Measurements from ENCODE around the gene PIGS. TPM values are rescaled to one million over a fixed set of nuclear protein-coding genes. Genes with fewer than 3 reads are reported as not detected.

PIGS gene
- total RNA-seq, 1 donor from 2014 or later = 51.5 TPM

DNA sequence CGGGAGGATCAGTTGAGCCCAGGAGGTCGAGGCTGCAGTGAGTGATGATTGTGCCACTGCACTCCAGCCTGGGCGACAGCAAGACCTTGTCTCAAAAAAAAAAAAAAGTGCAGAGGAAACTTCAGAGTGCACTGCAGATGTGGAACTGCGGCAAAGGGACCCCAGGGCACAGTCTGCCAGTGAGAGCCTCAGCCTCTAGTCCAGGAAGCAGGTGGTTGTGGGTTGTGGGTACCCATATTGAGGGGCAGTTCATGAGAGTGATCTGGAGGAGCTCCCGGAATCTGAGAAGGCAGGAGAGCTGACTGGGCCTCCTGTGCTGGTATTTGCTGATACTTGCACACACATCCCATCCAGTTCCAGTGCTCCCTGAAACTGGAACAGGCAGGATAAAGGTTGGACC, 52.1 kb downstream of the PIGS start:
- DNase-seq (ENCODE audit: low spot score) = no peak
- intact Hi-C loops (cut with DNase I) = no loop called here

DNA sequence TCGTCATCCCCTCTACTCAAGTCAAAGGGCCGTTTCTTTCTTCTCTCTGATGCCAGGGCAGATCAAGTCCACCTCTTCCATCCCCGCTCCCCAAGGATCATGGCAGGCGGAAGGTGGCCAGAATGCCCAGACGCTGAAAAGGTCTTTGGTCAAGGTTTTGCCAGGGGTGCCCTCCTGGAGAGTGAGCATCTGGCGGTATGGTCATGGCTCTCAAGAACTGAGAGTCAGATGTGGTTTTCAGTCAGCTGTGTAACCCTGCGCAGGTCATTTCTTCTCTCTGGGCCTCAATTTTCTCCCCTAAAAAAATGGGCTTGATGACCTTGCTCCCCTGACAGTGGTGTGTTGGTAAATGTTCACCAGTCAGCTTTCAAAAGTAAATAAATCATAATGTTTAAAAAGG, 52.7 kb downstream of the PIGS start:
- DNase-seq (ENCODE audit: low spot score) = no peak
- intact Hi-C loops (cut with DNase I) = no loop called here

DNA sequence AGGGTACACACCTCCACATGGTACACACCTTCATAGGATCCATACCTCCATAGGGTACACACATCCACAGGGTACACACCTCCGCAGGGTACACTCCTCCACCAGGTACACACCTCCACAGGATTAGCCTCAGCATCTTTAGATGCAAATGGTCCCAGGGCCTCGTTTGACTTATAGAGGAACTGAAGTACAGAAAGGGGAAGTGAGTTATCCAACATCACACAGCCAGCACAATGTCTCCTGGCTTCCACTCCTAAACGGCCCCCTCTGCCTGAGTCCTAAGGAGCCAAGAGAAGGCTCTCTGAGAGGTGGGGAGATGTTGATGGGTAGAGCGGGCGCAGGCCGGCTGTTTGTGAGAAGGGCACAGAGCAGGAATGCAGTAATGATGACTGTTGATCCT, 53.2 kb downstream of the PIGS start:
- intact Hi-C loops (cut with DNase I) = no loop called here
- DNase-seq (ENCODE audit: low spot score) = no peak

DNA sequence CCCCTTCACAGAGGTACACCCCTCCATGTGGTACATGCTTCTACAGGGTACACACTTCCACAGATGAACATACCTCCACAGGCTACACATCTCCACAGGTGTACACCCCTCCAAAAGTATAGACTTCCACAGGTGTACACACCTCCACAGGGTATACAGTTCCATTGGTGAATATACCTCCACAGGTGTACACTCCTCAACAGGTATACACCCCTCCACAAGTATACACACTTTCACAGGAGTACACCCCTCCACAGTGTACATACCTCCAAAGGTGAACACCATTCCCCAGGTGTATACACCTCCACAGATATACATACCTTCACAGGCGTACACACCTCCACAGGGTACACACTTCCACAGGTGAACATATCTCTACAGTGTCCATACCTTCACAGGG, 55.8 kb downstream of the PIGS start:
- intact Hi-C loops (cut with DNase I) = no loop called here
- DNase-seq (ENCODE audit: low spot score) = no peak

DNA sequence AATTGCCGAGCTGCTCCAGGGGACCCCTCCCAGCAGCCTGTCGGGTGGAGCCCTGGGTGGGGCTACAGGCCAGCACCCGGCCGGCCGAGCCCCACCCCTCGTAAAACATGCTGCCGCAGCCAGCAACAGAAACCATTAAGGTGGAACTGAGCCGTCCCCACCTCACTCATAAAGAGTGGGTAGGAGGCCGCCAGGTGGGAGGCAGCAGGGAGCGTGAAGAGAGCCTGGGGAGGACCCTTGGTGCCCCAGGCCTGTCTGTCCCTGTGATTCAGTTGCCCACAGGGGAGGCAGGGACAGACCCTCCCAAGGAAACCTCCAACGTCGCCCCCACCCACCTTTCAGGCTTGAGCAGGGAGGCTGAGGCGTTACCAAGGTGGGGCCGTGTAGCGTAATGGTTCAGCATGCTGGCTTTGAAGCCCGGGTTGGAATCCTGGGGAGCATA, 56.7 kb downstream of the PIGS start:
- DNase-seq (ENCODE audit: low spot score) = no peak
- intact Hi-C loops (cut with DNase I) = no loop called here

DNA sequence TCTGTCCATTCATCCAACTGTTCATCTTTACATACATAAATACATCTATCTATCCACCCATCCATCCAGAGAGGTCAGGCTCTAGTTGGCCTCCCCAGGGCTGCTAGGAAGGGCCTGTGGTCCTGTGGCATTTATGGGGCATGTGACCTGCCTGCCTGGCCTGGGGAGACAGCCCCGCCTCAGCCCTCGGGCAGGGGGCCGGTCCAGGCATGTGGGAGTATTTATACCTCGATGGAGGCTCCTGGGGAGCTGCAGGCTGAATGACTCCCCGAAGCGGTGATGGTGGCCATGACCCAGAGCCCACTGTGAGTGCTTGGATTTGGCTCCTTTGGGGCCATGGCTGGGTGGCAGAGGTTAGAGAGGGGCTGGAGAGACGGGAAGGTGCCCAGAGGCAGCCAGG, 57.8 kb downstream of the PIGS start:
- no peak for DNase-seq (ENCODE audit: low spot score)
- intact Hi-C loops (cut with DNase I) = no loop called here

DNA sequence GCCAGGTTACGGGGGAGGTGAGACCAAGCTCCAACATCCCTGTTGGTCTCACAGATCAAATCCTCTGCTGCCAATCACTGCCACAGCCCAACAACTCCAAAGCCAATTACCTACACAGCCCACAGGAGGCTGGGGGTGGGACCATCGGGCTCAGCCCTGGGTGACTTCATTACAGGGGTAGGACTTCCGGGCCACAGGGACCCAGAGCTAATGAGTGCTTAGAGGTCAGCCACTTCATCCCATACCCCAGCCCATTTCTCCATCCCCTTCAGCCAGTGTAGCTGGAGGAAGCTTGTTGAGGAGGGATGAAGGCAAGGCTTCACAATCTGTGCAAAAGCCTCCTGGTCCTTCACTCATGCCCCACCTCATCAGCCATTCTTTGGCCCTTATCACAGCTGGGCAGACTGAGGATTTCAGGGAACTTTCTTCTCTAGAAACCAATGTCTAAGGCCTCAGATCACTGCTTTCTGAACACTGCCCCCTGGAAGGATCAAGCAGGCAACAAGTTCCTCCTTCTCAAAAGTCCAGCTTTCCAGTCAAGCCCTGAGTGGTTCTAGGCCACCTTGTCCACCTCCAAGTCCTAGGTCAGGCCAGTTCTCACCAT, 59.4 kb downstream of the PIGS start:
- no peak for DNase-seq (ENCODE audit: low spot score)
- intact Hi-C loops (cut with DNase I) = no loop called here

DNA sequence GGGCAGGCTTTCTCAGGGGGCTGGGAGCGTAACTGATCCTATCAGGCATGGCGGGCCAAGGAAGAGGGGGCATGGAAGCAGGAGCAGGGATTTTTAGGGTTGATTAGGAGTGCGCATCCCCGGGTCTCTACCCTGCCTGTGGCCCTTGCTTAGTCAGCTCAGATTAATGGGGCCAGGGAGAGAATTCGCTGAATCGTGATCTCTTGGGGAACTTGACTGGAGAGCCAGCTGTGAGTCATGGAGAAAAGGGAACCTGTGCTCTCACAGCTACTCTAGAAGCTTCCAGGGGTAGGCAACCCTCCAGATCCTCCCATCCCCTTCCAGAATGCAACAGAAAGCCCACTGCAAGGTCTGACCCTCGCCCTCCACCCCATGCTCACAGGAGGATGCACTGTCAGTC, 61.5 kb downstream of the PIGS start:
- intact Hi-C loops (cut with DNase I) = no loop called here
- DNase-seq (ENCODE audit: low spot score) = no peak

DNA sequence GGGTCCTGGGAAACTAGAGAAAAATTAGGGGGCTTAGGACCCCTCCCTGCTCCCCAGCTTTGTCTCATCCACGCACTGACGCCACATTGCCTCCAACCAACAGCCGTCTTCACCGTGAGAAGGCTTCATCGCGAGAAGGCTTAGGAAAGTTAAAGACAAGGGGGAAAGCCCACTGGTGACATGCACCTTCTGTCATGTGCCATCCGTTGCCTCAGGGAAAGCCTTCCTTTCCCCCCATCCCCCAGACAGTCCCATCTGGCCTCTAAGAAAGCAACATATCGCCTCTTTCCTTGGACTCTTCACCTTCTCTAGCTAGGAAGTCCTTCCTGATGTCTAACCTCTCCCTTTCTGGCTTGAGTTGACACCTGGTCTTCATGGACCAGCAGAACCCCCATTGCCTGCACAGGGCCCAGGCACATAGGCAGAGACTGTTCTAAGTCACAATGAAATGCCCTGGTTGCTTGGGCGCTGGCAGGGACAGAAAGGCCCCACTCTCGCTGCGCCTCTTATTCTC, 63.1 kb downstream of the PIGS start:
- no peak for DNase-seq (ENCODE audit: low spot score)
- intact Hi-C loops (cut with DNase I) = no loop called here

DNA sequence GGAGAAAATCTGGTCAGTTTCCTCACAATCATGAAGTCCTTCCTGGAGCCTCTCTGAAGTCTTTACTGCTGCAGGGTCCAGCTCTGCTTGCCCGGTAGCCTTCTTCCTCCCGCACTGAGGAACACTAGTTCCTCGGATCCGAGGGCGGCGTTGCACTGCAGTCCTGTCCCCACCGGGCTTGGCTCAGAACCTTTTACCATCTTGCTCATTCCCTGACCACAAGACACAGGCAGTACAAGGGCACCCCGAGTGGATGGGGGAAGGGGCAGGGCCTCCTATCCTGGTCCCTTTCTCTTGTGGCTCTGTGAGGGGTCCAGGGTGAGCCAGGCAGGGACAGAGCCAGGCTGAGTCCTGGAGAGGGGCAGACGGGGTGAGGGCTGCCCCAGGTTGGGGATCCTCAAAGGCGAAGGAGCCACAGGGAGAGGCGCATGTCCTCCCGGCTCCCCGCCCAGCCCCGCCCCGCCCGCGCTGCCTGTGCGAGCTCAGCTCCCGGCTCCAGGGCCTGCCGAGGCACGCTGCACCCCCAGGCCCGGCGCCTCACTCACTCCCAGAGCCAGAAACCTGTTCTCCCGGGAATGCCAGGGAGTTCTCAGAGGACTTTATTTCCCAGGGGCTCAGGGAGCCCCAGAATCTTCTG, 63.6 kb downstream of the PIGS start:
- DNase-seq (ENCODE audit: low spot score) = no peak
- intact Hi-C loops (cut with DNase I) = no loop called here

DNA sequence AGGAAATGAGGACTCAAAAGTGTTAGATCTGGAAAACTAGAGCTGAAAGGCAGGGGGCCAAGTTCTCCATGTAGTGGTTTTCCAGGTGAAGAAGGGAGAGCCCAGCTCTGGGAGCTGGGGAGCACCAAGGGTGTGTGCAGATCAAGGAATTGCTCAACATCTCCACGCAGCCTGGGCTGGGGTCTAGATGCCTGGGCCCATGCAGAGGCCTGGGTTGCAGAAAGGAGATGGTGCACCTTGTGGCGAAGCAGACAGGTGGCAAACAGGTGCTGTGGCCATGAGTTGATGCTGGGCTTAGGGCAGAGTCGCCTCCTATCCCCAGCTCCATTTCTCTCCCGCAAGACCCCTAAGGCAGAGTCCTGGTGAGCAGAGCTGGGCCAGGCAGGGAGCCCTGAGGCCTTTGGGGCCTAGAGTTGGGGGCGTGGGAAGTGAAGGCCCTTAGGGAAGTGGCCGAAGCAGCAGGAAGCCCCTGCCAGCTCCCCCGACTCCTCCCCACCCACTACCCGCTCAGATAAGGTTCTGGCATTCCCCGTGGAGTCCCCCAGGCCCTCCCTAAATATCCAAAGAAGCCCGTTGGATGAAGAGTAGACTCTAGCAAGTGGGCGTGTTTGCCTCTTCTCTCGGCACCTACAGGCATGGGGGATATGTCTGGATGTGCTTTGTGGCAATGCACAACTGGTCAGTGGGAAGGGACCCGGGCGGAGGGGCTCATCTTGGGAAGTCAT, 64.4 kb downstream of the PIGS start:
- intact Hi-C loops (cut with DNase I) = no loop called here
- DNase-seq (ENCODE audit: low spot score) = no peak

DNA sequence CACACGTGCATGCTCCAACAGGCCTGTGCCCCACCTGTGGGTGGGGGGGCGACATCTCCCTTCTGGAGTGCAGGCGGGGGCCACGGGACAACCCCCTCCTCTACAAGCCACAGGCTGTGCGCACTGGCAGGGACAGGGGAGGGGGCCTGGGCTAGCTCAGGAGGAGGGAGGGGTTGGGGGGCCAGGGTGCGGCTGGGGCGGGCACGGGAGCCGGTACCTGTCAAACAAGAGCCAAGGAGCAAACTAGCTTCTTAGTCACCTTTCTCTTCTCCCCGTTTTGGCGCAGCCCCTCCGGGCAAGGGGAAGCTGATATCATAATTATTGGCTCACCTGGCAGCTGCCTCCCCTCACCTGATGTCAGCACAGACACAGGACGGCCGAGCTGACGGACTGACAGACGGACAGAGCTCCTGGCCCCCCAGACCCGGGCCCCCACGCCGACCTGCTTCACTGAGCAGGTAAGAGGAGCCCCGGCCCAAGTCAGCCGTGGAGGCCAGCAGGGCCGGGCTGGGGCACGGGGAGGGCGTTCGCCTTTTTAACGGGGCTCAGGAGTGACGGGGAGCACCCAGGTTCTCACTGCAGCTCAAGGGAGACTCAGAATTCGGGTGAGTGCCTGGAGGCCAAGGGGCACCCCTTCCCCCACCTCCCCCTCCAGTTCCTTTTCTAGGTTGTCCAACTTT, 65.2 kb downstream of the PIGS start, which contains the start of gene FOXN1:
FOXN1 (plus strand) TSS at position 363 of the 680 bp plus-strand sequence. CDS start 17,622 bp downstream, outside the sequence.
- no peak for DNase-seq (ENCODE audit: low spot score)
- intact Hi-C loops (cut with DNase I) = no loop called here

DNA sequence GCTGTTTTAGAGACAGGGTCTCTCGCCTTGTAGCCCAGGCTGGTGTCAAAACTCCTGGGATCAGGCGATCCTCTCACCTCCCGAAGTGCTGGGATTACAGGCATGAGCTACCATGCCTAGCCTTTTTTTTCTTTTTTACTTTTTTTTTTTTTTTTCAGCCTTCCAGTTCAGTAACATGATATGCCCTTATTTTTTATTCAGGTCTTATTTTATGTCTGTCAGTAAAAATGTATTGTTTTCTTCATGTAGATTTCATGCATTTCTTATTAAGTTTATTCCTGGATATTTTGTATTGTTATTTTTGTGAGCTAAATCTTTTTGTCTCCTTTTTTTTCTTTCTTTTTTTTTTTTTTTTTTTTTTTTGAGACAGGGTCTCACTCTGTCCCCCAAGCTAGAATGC, 67.9 kb downstream of the PIGS start:
- no peak for DNase-seq (ENCODE audit: low spot score)
- intact Hi-C loops (cut with DNase I) = no loop called here

Other genes with a start within 250 kb of the PIGS start
- 17.3 TPM for gene IFT20, start 236.1 kb downstream of the PIGS start, total RNA-seq
- gene TNFAIP1, start 235.8 kb downstream of the PIGS start, total RNA-seq = 58.5 TPM
- gene POLDIP2, start 214.0 kb downstream of the PIGS start, total RNA-seq = 127 TPM
- not detected for gene SEBOX, start 206.3 kb downstream of the PIGS start, total RNA-seq
- gene VTN, start 201.2 kb downstream of the PIGS start, total RNA-seq = 48.2 TPM
- 10.4 TPM for gene SARM1, start 199.8 kb downstream of the PIGS start, total RNA-seq
- 2.7 TPM for gene SLC46A1, start 165.3 kb downstream of the PIGS start, total RNA-seq
- gene SLC13A2, start 97.9 kb downstream of the PIGS start, total RNA-seq = not detected
- not detected for gene FOXN1, start 65.2 kb downstream of the PIGS start, total RNA-seq
- 16.0 TPM for gene UNC119, start 18.9 kb downstream of the PIGS start, total RNA-seq
- gene ALDOC, start 5.4 kb upstream of the PIGS start, total RNA-seq = 326 TPM
- 0.78 TPM for gene SPAG5, start 27.5 kb upstream of the PIGS start, total RNA-seq
- gene RSKR, start 42.7 kb upstream of the PIGS start, total RNA-seq = 6.8 TPM
- gene BLTP2, start 73.6 kb upstream of the PIGS start, total RNA-seq = 70.4 TPM
- gene SDF2, start 90.4 kb upstream of the PIGS start, total RNA-seq = 26.6 TPM
- 48.4 TPM for gene SUPT6H, start 90.7 kb upstream of the PIGS start, total RNA-seq
- 2.0 TPM for gene PROCA1, start 140.4 kb upstream of the PIGS start, total RNA-seq
- gene RAB34, start 146.3 kb upstream of the PIGS start, total RNA-seq = 15.3 TPM
- 725 TPM for gene RPL23A, start 148.5 kb upstream of the PIGS start, total RNA-seq
- gene TLCD1, start 154.7 kb upstream of the PIGS start, total RNA-seq = 2.4 TPM
- 0.78 TPM for gene NEK8, start 157.3 kb upstream of the PIGS start, total RNA-seq
- gene TRAF4, start 172.5 kb upstream of the PIGS start, total RNA-seq = 2.8 TPM

Data from cardiac septum (tissue), 1 donor.